MCF 10A (cell line): ENCODE data around the gene KLHL26. TPM values are rescaled to one million over a fixed set of nuclear protein-coding genes. Genes with fewer than 3 reads are reported as not detected.

ENCODE experiments used
- BruUV-seq: library from RNA; stranded (reverse); fragments of 400-500 nt; replicated peaks from 2 replicates; lab custom pipeline; 2021; lab: Mats Ljungman, UMichigan
- CTCF ChIA-PET: fragments of 300-600 bp; sonication (Branson Sonifier 250); formaldehyde crosslinking; extraction: SDS; loops from one replicate; lab custom pipeline; 2021; ENCODE audit warnings: antibody characterized with exemption, inconsistent platforms; lab: Yijun Ruan, JAX
- POLR2A ChIA-PET: fragments of 300-600, 350-650 bp; sonication (Branson Sonifier 250); formaldehyde crosslinking; extraction: SDS; loops from one replicate; lab custom pipeline; 2020; ENCODE audit warnings: antibody characterized with exemption, inconsistent platforms; lab: Yijun Ruan, JAX
- DNase-seq: peaks from one replicate; pipeline ENCODE4 v3.0.0-alpha.2; 2018; ENCODE audit not compliant: unreplicated experiment
- H3K27ac Mint-ChIP-seq: one replicate; pipeline ENCODE4 v1.8.0; 2022; ENCODE audit warnings: mild to moderate bottlenecking, low read depth, mixed read lengths; ENCODE audit not compliant: unreplicated experiment
- H3K27me3 Mint-ChIP-seq: one replicate; pipeline ENCODE4 v1.8.0; 2022; ENCODE audit warnings: mixed read lengths; ENCODE audit not compliant: insufficient read depth, unreplicated experiment
- H3K36me3 Mint-ChIP-seq: one replicate; pipeline ENCODE4 v1.8.0; 2022; ENCODE audit warnings: mild to moderate bottlenecking, moderate library complexity, mixed read lengths; ENCODE audit not compliant: insufficient read depth, unreplicated experiment
- H3K4me1 Mint-ChIP-seq: one replicate; pipeline ENCODE4 v1.8.0; 2022; ENCODE audit warnings: mixed read lengths; ENCODE audit not compliant: insufficient read depth, unreplicated experiment
- H3K4me3 Mint-ChIP-seq: one replicate; pipeline ENCODE4 v1.8.0; 2022; ENCODE audit warnings: mild to moderate bottlenecking, moderate library complexity, mixed read lengths; ENCODE audit not compliant: unreplicated experiment
- H3K9me3 Mint-ChIP-seq: one replicate; pipeline ENCODE4 v1.8.0; 2022; ENCODE audit warnings: mixed read lengths; ENCODE audit not compliant: unreplicated experiment
- intact Hi-C: fragments of 100-400 bp; cut with micrococcal nuclease; formaldehyde crosslinking; loops from 2 replicates; pipeline ENCODE4 v1.14.1; 2022
- total RNA-seq: library from RNA; stranded (reverse); gene quantifications from 2 replicates; pipeline ENCODE4 v1.2.3, GENCODE V29; 2022
- TF ChIP-seq, protein P1 (sequence below): fragments of 200-600 bp; IDR thresholded peaks from one replicate; pipeline ENCODE4 v1.8.0; 2022; ENCODE audit warnings: antibody characterized with exemption, mild to moderate bottlenecking; ENCODE audit not compliant: unreplicated experiment

KLHL26 gene
- total RNA-seq, 1 experiment from 2014 or later = 6.6 TPM

DNA sequence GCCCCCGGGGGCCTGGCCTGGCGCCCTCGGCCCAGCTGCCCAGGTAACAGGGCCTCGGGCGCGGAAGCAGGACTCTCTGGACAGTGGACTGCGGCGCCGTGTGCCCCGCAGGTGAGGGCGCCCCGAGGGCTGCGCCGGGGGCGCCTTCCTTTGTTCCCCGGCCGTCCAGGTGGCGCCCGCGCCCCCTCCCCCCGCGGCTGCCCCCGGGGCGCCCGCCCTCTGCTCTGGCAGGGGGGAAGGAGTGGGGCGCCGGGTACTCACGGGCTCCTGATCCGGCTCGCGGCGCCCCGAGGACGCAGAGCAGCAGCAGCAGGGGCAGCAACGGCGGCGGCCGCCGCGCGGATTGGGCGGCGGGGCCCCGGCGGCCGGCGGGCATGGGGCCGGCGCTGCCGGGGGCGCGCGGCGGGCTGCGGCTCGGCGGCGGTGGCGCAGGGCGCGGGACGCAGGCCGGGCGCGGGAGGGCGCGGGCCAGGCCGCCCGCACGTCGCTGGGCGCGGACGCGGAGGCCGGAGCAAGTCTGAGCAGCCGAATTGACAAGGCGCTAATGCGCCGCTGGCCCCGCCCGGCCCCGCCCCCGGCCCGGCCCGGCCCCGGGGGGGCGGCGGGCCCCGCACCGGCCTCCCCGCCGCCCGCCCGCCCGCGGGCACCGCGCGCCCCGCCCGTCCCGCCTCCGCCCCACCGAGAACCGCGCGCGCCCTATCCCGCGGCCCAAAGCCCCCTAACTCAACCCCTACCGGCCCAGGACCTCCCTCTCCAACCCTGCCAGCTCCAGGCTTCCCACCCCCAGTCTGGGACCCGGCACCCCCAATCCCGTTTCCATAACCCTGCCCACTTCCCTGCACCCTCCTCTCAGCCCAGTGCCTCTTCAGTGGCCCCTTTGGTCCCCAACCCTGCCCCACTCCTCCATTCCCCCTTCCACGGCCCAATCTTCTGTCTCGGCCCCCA is 30.3 kb upstream of the KLHL26 start, which contains the start of gene CRLF1:
Gene CRLF1 (minus strand): TSS at position 519 of the 945 bp plus-strand sequence. CDS start 143 bp downstream, at position 376.
- Mint-ChIP-seq H3K36me3 (no peaks in the 10 kb centered on the region), H3K27ac (peak within 1 kb of the TSS; percentile 40), H3K4me1 (peaks cover 5% of the 10 kb centered on the region), H3K9me3 (no peaks in the 10 kb centered on the region), H3K27me3 (peaks cover 56% of the 10 kb centered on the region), H3K4me3 (peak within 1 kb of the TSS; percentile 72)
- intact Hi-C loops = no loop called here
- POLR2A ChIA-PET = interaction anchor here (0.6 to 1.4 kb wide), 2 partner anchors 17 to 48 kb away, joined by 3 to 6 read pairs; partner anchors contain the start of gene REX1BD
- CTCF ChIA-PET = interaction anchor here (1.5 kb wide), 1 partner anchor 18 kb away, joined by 3 read pairs; the partner anchor contains the start of gene REX1BD
- no TSS peak for BruUV-seq
- DNase-seq = no peak
- TF ChIP-seq, protein P1, sequence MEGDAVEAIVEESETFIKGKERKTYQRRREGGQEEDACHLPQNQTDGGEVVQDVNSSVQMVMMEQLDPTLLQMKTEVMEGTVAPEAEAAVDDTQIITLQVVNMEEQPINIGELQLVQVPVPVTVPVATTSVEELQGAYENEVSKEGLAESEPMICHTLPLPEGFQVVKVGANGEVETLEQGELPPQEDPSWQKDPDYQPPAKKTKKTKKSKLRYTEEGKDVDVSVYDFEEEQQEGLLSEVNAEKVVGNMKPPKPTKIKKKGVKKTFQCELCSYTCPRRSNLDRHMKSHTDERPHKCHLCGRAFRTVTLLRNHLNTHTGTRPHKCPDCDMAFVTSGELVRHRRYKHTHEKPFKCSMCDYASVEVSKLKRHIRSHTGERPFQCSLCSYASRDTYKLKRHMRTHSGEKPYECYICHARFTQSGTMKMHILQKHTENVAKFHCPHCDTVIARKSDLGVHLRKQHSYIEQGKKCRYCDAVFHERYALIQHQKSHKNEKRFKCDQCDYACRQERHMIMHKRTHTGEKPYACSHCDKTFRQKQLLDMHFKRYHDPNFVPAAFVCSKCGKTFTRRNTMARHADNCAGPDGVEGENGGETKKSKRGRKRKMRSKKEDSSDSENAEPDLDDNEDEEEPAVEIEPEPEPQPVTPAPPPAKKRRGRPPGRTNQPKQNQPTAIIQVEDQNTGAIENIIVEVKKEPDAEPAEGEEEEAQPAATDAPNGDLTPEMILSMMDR = no peak

DNA sequence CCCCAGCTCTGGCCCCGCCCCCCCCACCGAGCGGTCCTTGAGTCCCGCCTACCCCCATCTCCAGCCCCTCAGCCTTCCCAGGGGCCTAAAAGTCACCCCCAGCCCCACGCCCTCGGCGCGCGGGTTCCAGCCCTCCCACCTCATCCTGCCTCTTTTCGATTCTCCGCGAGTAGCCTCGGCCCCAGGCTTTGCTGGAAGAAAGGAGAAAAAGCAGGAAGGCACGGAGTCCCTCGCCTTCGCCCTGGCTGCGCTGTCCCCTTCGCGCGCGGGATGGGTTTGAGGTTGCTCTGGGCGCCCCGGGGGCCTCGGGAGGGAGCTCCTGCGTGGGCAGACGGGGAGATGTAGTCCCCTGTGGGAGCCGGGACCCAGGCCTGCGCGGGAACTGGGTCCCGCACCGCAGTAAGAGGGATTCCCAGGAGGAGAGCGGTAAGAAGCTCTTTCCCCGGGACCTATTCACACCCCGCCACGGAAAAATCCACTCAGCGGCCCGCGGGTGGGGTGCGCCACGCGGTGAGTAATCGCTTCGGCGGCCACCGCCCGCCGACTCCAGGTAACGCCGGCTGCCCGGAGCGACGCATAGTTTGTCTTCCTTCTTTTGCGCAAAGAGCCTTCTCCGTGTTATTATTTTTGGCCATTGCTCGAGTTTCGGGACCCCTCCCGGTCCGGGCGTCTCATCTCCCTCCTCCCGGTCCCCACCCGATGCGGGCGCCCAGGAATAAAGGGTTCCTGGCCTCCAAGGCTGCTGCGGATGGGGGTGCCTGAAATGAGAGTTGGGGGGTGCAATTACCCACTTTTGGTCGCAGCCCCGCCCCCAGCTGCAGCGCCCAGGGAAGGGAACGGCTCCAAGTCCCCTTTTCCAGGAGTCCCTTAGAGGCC is 29.4 kb upstream of the KLHL26 start:
- Mint-ChIP-seq H3K4me3 (peak overlapping the region; percentile 72), H3K9me3 (no peaks in the 10 kb centered on the region), H3K27me3 (peaks cover 63% of the 10 kb centered on the region), H3K4me1 (peaks cover 10% of the 10 kb centered on the region), H3K36me3 (no peaks in the 10 kb centered on the region), H3K27ac (no peak overlapping the region)
- TF ChIP-seq, protein P1 = no peak
- intact Hi-C loops = no loop called here
- no TSS peak for BruUV-seq
- DNase-seq = no peak
- ChIA-PET POLR2A (interaction anchor here (0.6 to 1.4 kb wide), 3 partner anchors 12 to 49 kb away, joined by 3 to 6 read pairs (median 3); partner anchors contain the start of gene REX1BD), CTCF (interaction anchor here (1.5 kb wide), 1 partner anchor 19 kb away, joined by 3 read pairs; the partner anchor contains the start of gene REX1BD)

DNA sequence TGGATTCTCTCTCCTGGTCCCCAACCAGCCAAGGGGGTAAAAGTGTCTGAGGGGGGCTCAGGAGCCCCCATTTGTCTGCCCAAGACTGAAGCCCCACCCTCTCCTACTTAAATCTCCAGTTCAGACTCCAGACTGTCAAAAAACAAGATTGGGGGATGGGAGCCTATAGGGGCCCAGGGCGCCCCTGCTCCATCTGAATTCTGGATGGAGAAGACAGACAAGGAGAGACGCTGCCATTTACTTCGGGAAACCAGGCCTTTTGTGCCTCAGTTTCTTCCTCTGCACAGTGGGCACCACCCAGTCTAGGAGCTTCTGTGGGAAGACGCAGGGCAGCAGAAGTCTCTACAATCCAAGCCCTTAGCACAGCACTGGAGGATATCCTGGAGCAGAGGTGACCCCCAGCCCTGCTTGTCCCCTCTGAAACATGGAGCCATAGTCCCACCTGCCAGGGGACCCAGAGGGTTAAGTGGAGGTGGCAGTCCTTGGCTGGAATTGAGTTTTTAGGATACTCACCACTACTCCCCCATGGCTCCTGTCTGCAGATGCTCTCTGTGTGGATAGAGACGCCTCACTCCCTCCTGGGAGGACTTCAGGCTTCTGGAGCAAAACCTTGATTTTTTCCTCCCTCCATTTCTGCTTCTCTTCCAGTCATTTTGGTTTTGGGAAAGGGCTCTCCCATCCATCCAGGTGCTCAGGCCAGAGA is 28.6 kb upstream of the KLHL26 start:
- ChIA-PET CTCF (interaction anchor here (1.5 kb wide), 1 partner anchor 20 kb away, joined by 3 read pairs; the partner anchor contains the start of gene REX1BD), POLR2A (interaction anchor here (0.7 to 1.4 kb wide), 2 partner anchors 11 to 19 kb away, joined by 3 to 6 read pairs; partner anchors contain the start of gene REX1BD)
- DNase-seq = no peak
- Mint-ChIP-seq H3K4me3 (peak overlapping the region; percentile 72), H3K27me3 (peaks cover 64% of the 10 kb centered on the region), H3K36me3 (no peaks in the 10 kb centered on the region), H3K9me3 (no peaks in the 10 kb centered on the region), H3K27ac (no peak overlapping the region), H3K4me1 (peaks cover 11% of the 10 kb centered on the region)
- TF ChIP-seq, protein P1 = no peak
- intact Hi-C loops = no loop called here
- no TSS peak for BruUV-seq
